Osteoblast (primary cell): ENCODE data around the gene DCAF6. TPM values are rescaled to one million over a fixed set of nuclear protein-coding genes. Genes with fewer than 3 reads are reported as not detected.

Experiments used
- DNase-seq: peaks from one replicate; pipeline ENCODE4 v3.0.0; 2011; ENCODE audit warnings: low spot score, mixed read lengths; ENCODE audit not compliant: insufficient read length; ENCODE audit errors: missing footprints
- H2AFZ ChIP-seq: 2 replicates; pipeline ENCODE4 v1.6.0; 2011; ENCODE audit warnings: mild to moderate bottlenecking, low read length
- H3K27ac ChIP-seq: 2 replicates; pipeline ENCODE4 v1.5.1; 2011; ENCODE audit warnings: mild to moderate bottlenecking, low read depth, low read length, moderate library complexity
- H3K27me3 ChIP-seq: 2 replicates; pipeline ENCODE4 v1.6.0; 2012; ENCODE audit warnings: mild to moderate bottlenecking, control low read depth, inconsistent platforms, low read length, moderate library complexity; ENCODE audit not compliant: insufficient read depth
- H3K36me3 ChIP-seq: 2 replicates; pipeline ENCODE4 v1.5.1; 2011; ENCODE audit warnings: mild to moderate bottlenecking, low read length, control low read depth, moderate library complexity; ENCODE audit not compliant: insufficient read depth
- H3K4me1 ChIP-seq: 2 replicates; pipeline ENCODE4 v1.5.1; 2011; ENCODE audit warnings: mild to moderate bottlenecking, low read length, control low read depth, moderate library complexity; ENCODE audit not compliant: insufficient read depth
- H3K4me2 ChIP-seq: 2 replicates; pipeline ENCODE4 v1.6.0; 2011; ENCODE audit warnings: mild to moderate bottlenecking, low read length; ENCODE audit not compliant: insufficient read depth
- H3K4me3 ChIP-seq: fragments of 200-600 bp; sonication (generic); 3 replicates; pipeline ENCODE4 v1.5.1; 2012; ENCODE audit warnings: mild to moderate bottlenecking, low read length, inconsistent platforms; ENCODE audit not compliant: insufficient read depth
- H3K79me2 ChIP-seq: 2 replicates; pipeline ENCODE4 v1.6.0; 2012; ENCODE audit warnings: mild to moderate bottlenecking, low read length, control low read depth, inconsistent platforms; ENCODE audit not compliant: insufficient read depth
- H3K9me3 ChIP-seq: 2 replicates; pipeline ENCODE4 v1.5.1; 2011; ENCODE audit warnings: low read depth, low read length, control low read depth
- H4K20me1 ChIP-seq: 2 replicates; pipeline ENCODE4 v1.6.0; 2012; ENCODE audit warnings: mild to moderate bottlenecking, low read length, control low read depth; ENCODE audit not compliant: insufficient read depth
- total RNA-seq: library from RNA; depleted of rRNA; stranded (reverse); fragments of >200 nt; gene quantifications from 2 replicates; pipeline ENCODE4 v1.2.3, GENCODE V29; 2012
- TF ChIP-seq, protein P1 (sequence below): IDR thresholded peaks from 2 replicates; pipeline ENCODE4 v1.5.1; 2011; ENCODE audit warnings: mild to moderate bottlenecking, low read depth, low read length, moderate library complexity; ENCODE audit errors: extremely low read depth

Gene DCAF6
- total RNA-seq, 1 donor = 91.6 TPM

DNA sequence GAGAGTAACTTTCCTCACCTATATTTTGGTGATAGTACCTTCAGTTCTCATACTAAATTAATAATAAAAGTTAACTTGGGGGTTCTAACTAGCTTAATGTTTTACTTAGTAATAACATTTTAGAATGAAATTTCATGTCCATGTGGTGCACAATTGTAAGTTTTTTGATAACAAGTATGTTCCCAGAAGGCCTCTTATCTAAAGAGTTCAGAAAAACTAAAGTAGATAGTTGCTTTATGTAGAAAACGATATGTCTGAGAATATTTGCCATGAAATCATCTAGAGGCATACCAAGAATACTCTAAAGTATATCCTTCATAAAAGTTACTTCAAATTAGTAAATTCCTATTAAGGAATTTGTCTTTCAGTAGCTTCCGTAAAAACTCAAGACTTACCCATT is 12.4 kb upstream of the DCAF6 start:
- no peaks in the 10 kb centered on the region for H3K27me3 ChIP-seq
- H3K36me3 ChIP-seq = peaks cover 3% of the 10 kb centered on the region
- no peak overlapping the region for H3K27ac ChIP-seq
- peaks cover 3% of the 10 kb centered on the region for H4K20me1 ChIP-seq
- peaks cover 15% of the 10 kb centered on the region for H3K4me1 ChIP-seq
- TF ChIP-seq, protein P1, sequence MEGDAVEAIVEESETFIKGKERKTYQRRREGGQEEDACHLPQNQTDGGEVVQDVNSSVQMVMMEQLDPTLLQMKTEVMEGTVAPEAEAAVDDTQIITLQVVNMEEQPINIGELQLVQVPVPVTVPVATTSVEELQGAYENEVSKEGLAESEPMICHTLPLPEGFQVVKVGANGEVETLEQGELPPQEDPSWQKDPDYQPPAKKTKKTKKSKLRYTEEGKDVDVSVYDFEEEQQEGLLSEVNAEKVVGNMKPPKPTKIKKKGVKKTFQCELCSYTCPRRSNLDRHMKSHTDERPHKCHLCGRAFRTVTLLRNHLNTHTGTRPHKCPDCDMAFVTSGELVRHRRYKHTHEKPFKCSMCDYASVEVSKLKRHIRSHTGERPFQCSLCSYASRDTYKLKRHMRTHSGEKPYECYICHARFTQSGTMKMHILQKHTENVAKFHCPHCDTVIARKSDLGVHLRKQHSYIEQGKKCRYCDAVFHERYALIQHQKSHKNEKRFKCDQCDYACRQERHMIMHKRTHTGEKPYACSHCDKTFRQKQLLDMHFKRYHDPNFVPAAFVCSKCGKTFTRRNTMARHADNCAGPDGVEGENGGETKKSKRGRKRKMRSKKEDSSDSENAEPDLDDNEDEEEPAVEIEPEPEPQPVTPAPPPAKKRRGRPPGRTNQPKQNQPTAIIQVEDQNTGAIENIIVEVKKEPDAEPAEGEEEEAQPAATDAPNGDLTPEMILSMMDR = no peak
- no peak overlapping the region for H3K4me2 ChIP-seq
- H3K79me2 ChIP-seq = peaks cover 56% of the 10 kb centered on the region
- no peak for DNase-seq
- no peak overlapping the region for H2AFZ ChIP-seq
- no peak overlapping the region for H3K4me3 ChIP-seq
- no peaks in the 10 kb centered on the region for H3K9me3 ChIP-seq

DNA sequence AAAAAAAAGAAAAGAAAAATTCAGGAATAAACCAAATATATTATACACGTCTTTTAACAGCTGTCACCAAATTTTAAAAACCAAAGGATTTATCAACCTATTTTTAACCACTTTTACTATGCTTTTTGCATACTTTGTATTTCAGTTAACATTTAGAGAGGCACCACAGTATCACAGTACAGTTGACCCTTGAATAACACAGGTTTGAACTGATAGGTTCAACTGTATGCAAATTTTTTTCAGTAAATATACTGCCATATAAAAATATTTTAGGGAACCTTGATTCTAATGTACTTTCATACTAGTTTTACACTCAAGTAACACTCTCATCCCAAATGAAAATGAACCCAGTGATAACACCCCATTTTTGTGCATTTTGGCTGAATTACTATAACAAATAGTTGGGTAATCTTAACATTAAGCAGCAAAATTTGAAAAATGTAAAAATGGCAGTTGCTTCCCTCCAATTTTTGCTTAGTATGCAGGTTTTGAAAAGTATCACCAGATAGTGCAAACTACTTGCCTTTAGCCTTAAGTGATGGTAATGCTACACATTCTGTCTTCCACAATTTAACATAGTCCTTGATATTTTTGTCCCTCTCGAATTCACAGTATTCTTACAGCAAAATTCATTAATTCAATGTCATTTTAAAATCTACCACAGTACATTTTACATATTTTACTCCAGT is 11.8 kb upstream of the DCAF6 start:
- TF ChIP-seq, protein P1 = no peak
- H3K27ac ChIP-seq = no peak overlapping the region
- no peaks in the 10 kb centered on the region for H3K27me3 ChIP-seq
- no peak overlapping the region for H3K4me2 ChIP-seq
- no peak for DNase-seq
- H4K20me1 ChIP-seq = peaks cover 3% of the 10 kb centered on the region
- H3K4me3 ChIP-seq = no peak overlapping the region
- H3K36me3 ChIP-seq = peaks cover 3% of the 10 kb centered on the region
- peaks cover 62% of the 10 kb centered on the region for H3K79me2 ChIP-seq
- no peak overlapping the region for H2AFZ ChIP-seq
- peaks cover 15% of the 10 kb centered on the region for H3K4me1 ChIP-seq
- H3K9me3 ChIP-seq = no peaks in the 10 kb centered on the region

DNA sequence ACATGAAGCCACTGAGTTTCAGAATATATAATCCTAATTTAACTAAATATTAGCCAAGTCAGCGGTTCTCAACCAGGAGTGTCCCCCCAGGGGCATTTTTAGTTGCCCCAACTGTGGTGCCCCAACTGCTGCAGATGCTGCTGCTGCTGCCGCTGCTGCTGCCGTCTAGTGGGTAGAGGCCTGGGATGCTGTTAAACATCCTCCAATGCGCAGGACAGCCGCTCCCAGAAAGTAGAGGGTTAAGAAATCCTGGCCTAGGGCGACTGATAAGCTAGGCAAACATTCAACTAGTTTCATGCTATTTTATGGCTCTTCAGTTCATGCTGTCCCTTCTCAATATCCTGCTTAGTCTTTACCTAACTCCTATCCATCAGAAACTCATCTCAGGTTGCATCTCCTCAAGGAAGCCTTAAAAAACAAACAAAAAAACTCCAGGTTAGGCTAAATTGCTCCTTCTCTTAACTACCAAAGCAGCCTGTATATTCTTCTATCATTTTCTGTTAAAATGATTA is 9.9 kb upstream of the DCAF6 start:
- DNase-seq = no peak
- no peaks in the 10 kb centered on the region for H3K9me3 ChIP-seq
- H3K36me3 ChIP-seq = peaks cover 3% of the 10 kb centered on the region
- H3K79me2 ChIP-seq = peaks cover 73% of the 10 kb centered on the region
- H3K27me3 ChIP-seq = no peaks in the 10 kb centered on the region
- no peak overlapping the region for H3K4me2 ChIP-seq
- peaks cover 15% of the 10 kb centered on the region for H3K4me1 ChIP-seq
- no peak overlapping the region for H2AFZ ChIP-seq
- peaks cover 3% of the 10 kb centered on the region for H4K20me1 ChIP-seq
- no peak overlapping the region for H3K4me3 ChIP-seq
- TF ChIP-seq, protein P1 = no peak
- no peak overlapping the region for H3K27ac ChIP-seq

DNA sequence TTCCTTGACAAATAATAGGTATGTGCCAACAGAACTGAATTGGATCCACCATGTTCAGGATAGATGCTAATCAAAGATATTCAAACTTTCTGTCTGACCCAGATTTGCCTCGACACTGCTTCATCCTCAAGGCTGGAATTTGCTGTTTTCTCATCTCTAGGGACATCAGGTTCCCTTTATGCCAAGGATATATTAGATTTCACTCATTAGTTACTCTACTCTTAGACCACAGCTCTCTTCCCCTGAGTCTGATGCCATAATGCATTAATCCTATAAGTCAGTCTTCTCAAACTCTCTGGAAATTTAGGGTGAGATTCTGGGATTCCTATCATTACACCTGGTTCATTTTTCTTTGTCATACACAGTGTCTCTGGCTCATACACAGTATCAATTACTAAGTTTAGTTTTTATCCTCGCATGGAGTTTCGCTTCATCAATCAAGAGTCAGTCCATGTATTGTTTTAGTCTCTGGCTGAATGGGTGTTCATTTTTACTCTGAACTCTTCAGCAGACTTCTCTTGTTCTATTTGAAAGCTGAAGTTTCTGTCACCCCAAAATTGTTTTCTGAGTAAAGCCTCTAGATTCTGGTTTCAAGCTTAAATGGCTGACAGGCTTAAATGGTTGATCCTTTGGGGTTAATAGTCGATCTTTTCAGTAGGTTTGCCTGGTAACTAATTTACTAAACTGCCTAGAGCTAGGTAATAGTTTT is 9.3 kb upstream of the DCAF6 start:
- Histone ChIP-seq H4K20me1 (peaks cover 3% of the 10 kb centered on the region), H3K27ac (no peak overlapping the region), H3K27me3 (no peaks in the 10 kb centered on the region), H2AFZ (no peak overlapping the region), H3K36me3 (peaks cover 3% of the 10 kb centered on the region), H3K79me2 (peaks cover 74% of the 10 kb centered on the region), H3K4me2 (no peak overlapping the region), H3K9me3 (no peaks in the 10 kb centered on the region), H3K4me3 (no peak overlapping the region), H3K4me1 (peaks cover 11% of the 10 kb centered on the region)
- DNase-seq = no peak
- TF ChIP-seq, protein P1 = no peak
